NK-92 treated with Interleukin-12 subunit alpha and Interleukin-12 subunit beta, amount 100 ng/mL, for 24 hours (cell line): ENCODE data around the gene VPS37C.
"Not testable (repeated sequence)": the region's sequence is repeated elsewhere in the genome, so short reads cannot be mapped to it uniquely, and the experiment has no call there.

Experiments
- DNase-seq: peaks from one replicate; lab custom pipeline; 2025; lab: John Stamatoyannopoulos, UW

The VPS37C gene

GRCh38 chr11:61094167-61094566 lies 67.1 kb downstream of the VPS37C start:
- DNase-seq = not testable (repeated sequence)

GRCh38 chr11:61092908-61093763 lies 68.1 kb downstream of the VPS37C start:
- no peak for DNase-seq

GRCh38 chr11:61092280-61092766 lies 68.9 kb downstream of the VPS37C start:
- no peak for DNase-seq

- DNase-seq = no peak
Observed at GRCh38 chr11:61091373-61092279, 69.6 kb downstream of the VPS37C start.

GRCh38 chr11:61090982-61091372 lies 70.2 kb downstream of the VPS37C start:
- DNase-seq = no peak

GRCh38 chr11:61090521-61090920 lies 70.7 kb downstream of the VPS37C start:
- no peak for DNase-seq

GRCh38 chr11:61089806-61090491 lies 71.3 kb downstream of the VPS37C start:
- DNase-seq = no peak

- no peak for DNase-seq
Observed at GRCh38 chr11:61087426-61088119, 73.7 kb downstream of the VPS37C start.

- no peak for DNase-seq
Observed at GRCh38 chr11:61083601-61084147, 77.6 kb downstream of the VPS37C start.

GRCh38 chr11:61082931-61083531 lies 78.2 kb downstream of the VPS37C start:
- no peak for DNase-seq

- DNase-seq = no peak
Observed at GRCh38 chr11:61082062-61082870, 79.0 kb downstream of the VPS37C start.

- DNase-seq = no peak
Observed at GRCh38 chr11:61080986-61081590, 80.1 kb downstream of the VPS37C start.

GRCh38 chr11:61080526-61080925 lies 80.7 kb downstream of the VPS37C start:
- DNase-seq = no peak
